ENCODE data around the gene ITPRIPL2. TPM values are rescaled to one million over a fixed set of nuclear protein-coding genes. Genes with fewer than 3 reads are reported as not detected.

Gene ITPRIPL2
- polyA plus RNA-seq, 1 donor (not counting 4 experiments of a cell fraction or from before 2014, with no cell fraction given) = 5.9 TPM

- H3K27me3 ChIP-seq (ENCODE audit: control insufficient read depth, extremely low read depth, insufficient read depth, low read length) = no peaks in the 10 kb centered on the region
- no peaks in the 10 kb centered on the region for H3K79me2 ChIP-seq (ENCODE audit: control insufficient read depth, insufficient read depth, low read length)
- H3K9me3 ChIP-seq (ENCODE audit: control insufficient read depth, low read depth, low read length) = no peaks in the 10 kb centered on the region
- H3K9me1 ChIP-seq (ENCODE audit: control insufficient read depth, extremely low read depth, insufficient read depth, low read length) = peaks cover 4% of the 10 kb centered on the region
- no peak overlapping the region for H3K27ac ChIP-seq (ENCODE audit: control insufficient read depth, insufficient read depth, low read length)
- H2AFZ ChIP-seq (ENCODE audit: control insufficient read depth, low read length) = no peak overlapping the region
- H4K20me1 ChIP-seq (ENCODE audit: control insufficient read depth, extremely low read depth, insufficient read depth, low read length) = peaks cover 4% of the 10 kb centered on the region
- dilution Hi-C loops (cut with MboI; ENCODE audit: extremely low pct_ligation_motif_present, low sequenced_read_pairs) = no loop called here
- DNase-seq (ENCODE audit: low read depth, low spot score) = no peak
- H3K9ac ChIP-seq (ENCODE audit: control insufficient read depth, extremely low read depth, insufficient read depth, low read length) = no peak overlapping the region
- no peak for FAIRE-seq
- peaks cover 21% of the 10 kb centered on the region for H3K4me1 ChIP-seq (ENCODE audit: control insufficient read depth, extremely low read depth, insufficient read depth, low read length)
- H3K4me2 ChIP-seq (ENCODE audit: control insufficient read depth, extremely low read depth, insufficient read depth, low read depth, low read length) = no peak overlapping the region
- H3K4me3 ChIP-seq (ENCODE audit: control insufficient read depth in 2 of 3, extremely low read depth in 1 of 3, insufficient read depth in 2 of 3, low read depth in 1 of 3, low read length in 3 of 3) = no peak overlapping the region
- TF ChIP-seq, protein P1, sequence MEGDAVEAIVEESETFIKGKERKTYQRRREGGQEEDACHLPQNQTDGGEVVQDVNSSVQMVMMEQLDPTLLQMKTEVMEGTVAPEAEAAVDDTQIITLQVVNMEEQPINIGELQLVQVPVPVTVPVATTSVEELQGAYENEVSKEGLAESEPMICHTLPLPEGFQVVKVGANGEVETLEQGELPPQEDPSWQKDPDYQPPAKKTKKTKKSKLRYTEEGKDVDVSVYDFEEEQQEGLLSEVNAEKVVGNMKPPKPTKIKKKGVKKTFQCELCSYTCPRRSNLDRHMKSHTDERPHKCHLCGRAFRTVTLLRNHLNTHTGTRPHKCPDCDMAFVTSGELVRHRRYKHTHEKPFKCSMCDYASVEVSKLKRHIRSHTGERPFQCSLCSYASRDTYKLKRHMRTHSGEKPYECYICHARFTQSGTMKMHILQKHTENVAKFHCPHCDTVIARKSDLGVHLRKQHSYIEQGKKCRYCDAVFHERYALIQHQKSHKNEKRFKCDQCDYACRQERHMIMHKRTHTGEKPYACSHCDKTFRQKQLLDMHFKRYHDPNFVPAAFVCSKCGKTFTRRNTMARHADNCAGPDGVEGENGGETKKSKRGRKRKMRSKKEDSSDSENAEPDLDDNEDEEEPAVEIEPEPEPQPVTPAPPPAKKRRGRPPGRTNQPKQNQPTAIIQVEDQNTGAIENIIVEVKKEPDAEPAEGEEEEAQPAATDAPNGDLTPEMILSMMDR (optimal IDR thresholded peaks at IDR 0.05 in 1 of 3, IDR thresholded peaks at IDR 0.05 in 1 of 3, conservative IDR thresholded peaks at IDR 0.05 in 1 of 3; ENCODE audit: extremely low read depth in 1 of 3, insufficient read depth in 2 of 3, low read length in 3 of 3) = no peak
- no peak for TF ChIP-seq EZH2 (IDR thresholded peaks at IDR 0.05; ENCODE audit: low read length)
- no peaks in the 10 kb centered on the region for H3K36me3 ChIP-seq (ENCODE audit: control insufficient read depth in 2 of 2, extremely low read depth in 1 of 2, insufficient read depth in 2 of 2, low read length in 2 of 2)
Measured at GRCh38 chr16:19126300-19126699, 12.5 kb downstream of the ITPRIPL2 start.

DNA sequence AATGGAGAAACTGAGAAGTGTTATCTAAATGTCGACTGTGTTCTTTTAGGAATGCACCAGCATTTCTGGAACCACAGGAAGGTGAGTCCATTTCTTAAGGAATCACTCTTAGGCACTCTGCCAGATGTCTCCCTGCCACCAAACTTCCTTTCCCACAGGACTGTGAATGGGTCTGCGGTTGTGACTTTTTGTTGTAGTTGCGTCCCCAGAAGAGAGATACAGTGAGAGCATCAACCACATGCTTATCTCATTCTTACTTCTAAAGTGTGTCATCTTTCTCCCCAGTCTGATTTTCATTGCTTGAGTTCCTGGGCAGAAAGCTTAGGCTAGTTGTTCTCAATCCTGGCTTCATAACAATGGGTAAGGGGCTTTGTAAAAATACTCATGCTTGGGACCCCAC, 13.4 kb downstream of the ITPRIPL2 start:
- no peak for FAIRE-seq
- Histone ChIP-seq H3K9ac (ENCODE audit: control insufficient read depth, extremely low read depth, insufficient read depth, low read length) (no peak overlapping the region), H3K79me2 (ENCODE audit: control insufficient read depth, insufficient read depth, low read length) (no peaks in the 10 kb centered on the region), H3K4me3 (ENCODE audit: control insufficient read depth in 2 of 3, extremely low read depth in 1 of 3, insufficient read depth in 2 of 3, low read depth in 1 of 3, low read length in 3 of 3) (no peak overlapping the region), H3K36me3 (ENCODE audit: control insufficient read depth in 2 of 2, extremely low read depth in 1 of 2, insufficient read depth in 2 of 2, low read length in 2 of 2) (no peaks in the 10 kb centered on the region), H4K20me1 (ENCODE audit: control insufficient read depth, extremely low read depth, insufficient read depth, low read length) (no peaks in the 10 kb centered on the region), H3K27ac (ENCODE audit: control insufficient read depth, insufficient read depth, low read length) (no peak overlapping the region), H3K27me3 (ENCODE audit: control insufficient read depth, extremely low read depth, insufficient read depth, low read length) (no peaks in the 10 kb centered on the region), H3K9me1 (ENCODE audit: control insufficient read depth, extremely low read depth, insufficient read depth, low read length) (no peaks in the 10 kb centered on the region), H2AFZ (ENCODE audit: control insufficient read depth, low read length) (no peak overlapping the region), H3K9me3 (ENCODE audit: control insufficient read depth, low read depth, low read length) (no peaks in the 10 kb centered on the region), H3K4me2 (ENCODE audit: control insufficient read depth, extremely low read depth, insufficient read depth, low read depth, low read length) (no peak overlapping the region), H3K4me1 (ENCODE audit: control insufficient read depth, extremely low read depth, insufficient read depth, low read length) (peaks cover 16% of the 10 kb centered on the region)
- DNase-seq (ENCODE audit: low read depth, low spot score) = no peak
- TF ChIP-seq EZH2 (IDR thresholded peaks at IDR 0.05; ENCODE audit: low read length) = no peak
- TF ChIP-seq, protein P1 (optimal IDR thresholded peaks at IDR 0.05 in 1 of 3, IDR thresholded peaks at IDR 0.05 in 1 of 3, conservative IDR thresholded peaks at IDR 0.05 in 1 of 3; ENCODE audit: extremely low read depth in 1 of 3, insufficient read depth in 2 of 3, low read length in 3 of 3) = no peak
- dilution Hi-C loops (cut with MboI; ENCODE audit: extremely low pct_ligation_motif_present, low sequenced_read_pairs) = no loop called here
